ENCODE measurements around the gene SLC25A30.
"Not testable (repeated sequence)": the region's sequence is repeated elsewhere in the genome, so short reads cannot be mapped to it uniquely, and the experiment has no call there.

Gene SLC25A30

GRCh38 chr13:45370922-45371406, 47.2 kb downstream of the SLC25A30 start:
- intact Hi-C loops (cut with DNase I) = no loop called here
- peak; percentile 35 to 95 (median 64) for DNase-seq

- DNase-seq = no peak
- intact Hi-C loops (cut with DNase I) = no loop called here
Measured at GRCh38 chr13:45369116-45369515, 49.1 kb downstream of the SLC25A30 start.

- no peak for DNase-seq
- intact Hi-C loops (cut with DNase I) = no loop called here
Measured at GRCh38 chr13:45368571-45368970, 49.6 kb downstream of the SLC25A30 start.

GRCh38 chr13:45368005-45368404, 50.2 kb downstream of the SLC25A30 start:
- DNase-seq = no peak
- intact Hi-C loops (cut with DNase I) = no loop called here

- intact Hi-C loops (cut with DNase I) = no loop called here
- peak in 1 of 10 donors; percentile 19 for DNase-seq
Measured at GRCh38 chr13:45367358-45367757, 50.8 kb downstream of the SLC25A30 start.

- intact Hi-C loops (cut with DNase I) = no loop called here
- DNase-seq = no peak
Measured at GRCh38 chr13:45365558-45365885, 52.7 kb downstream of the SLC25A30 start.

- DNase-seq = no peak
- intact Hi-C loops (cut with DNase I) = no loop called here
Measured at GRCh38 chr13:45364876-45365557, 53.2 kb downstream of the SLC25A30 start.

- no peak for DNase-seq
- intact Hi-C loops (cut with DNase I) = no loop called here
Measured at GRCh38 chr13:45362939-45363338, 55.2 kb downstream of the SLC25A30 start.

- DNase-seq = no peak
- intact Hi-C loops (cut with DNase I) = no loop called here
Measured at GRCh38 chr13:45361596-45362206, 56.5 kb downstream of the SLC25A30 start.

- intact Hi-C loops (cut with DNase I) = no loop called here
- no peak for DNase-seq
Measured at GRCh38 chr13:45356966-45357672, 61.1 kb downstream of the SLC25A30 start.

GRCh38 chr13:45353895-45354294, 64.3 kb downstream of the SLC25A30 start:
- intact Hi-C loops (cut with DNase I) = no loop called here
- DNase-seq = no peak

GRCh38 chr13:45352031-45352430, 66.1 kb downstream of the SLC25A30 start:
- DNase-seq = no peak
- intact Hi-C loops (cut with DNase I) = no loop called here

- intact Hi-C loops (cut with DNase I) = no loop called here
- DNase-seq = no peak
Measured at GRCh38 chr13:45350152-45350551, 68.0 kb downstream of the SLC25A30 start.

- intact Hi-C loops (cut with DNase I) = no loop called here
- DNase-seq = no peak
Measured at GRCh38 chr13:45349438-45349837, 68.7 kb downstream of the SLC25A30 start.

- intact Hi-C loops (cut with DNase I) = not testable (repeated sequence)
Measured at GRCh38 chr13:45344064-45344463, 74.1 kb downstream of the SLC25A30 start.

More at GRCh38 chr13:45344064-45344463, 74.1 kb downstream of the SLC25A30 start:
- not testable (repeated sequence) for DNase-seq
